Liver (tissue), 9 donors: ENCODE data around the gene MIA3. TPM values are rescaled to one million over a fixed set of nuclear protein-coding genes. Genes with fewer than 3 reads are reported as not detected.
A peak's percentile ranks its signal among the peaks of the same experiment; 100 is the strongest.

Experiments used
- DNase-seq: peaks from one replicate; pipeline ENCODE4 v3.0.0-alpha.2; 2017; ENCODE audit warnings: low spot score
- H3K27ac ChIP-seq, 2 donors: one replicate each; pipeline ENCODE4 v1.7.0; 2013; ENCODE audit warnings: inconsistent platforms in 2 of 2, low read length in 2 of 2, control low read depth in 1 of 2, low read depth in 1 of 2, mild to moderate bottlenecking in 1 of 2
- H3K27me3 ChIP-seq, 4 donors: one replicate each; pipeline versions ENCODE4 v1.6.1 to v1.7.0; 2013; ENCODE audit warnings: low read length in 3 of 4, inconsistent platforms in 1 of 4, mild to moderate bottlenecking in 1 of 4, moderate library complexity in 1 of 4; ENCODE audit not compliant: control insufficient read depth in 4 of 4, insufficient read depth in 4 of 4
- H3K36me3 ChIP-seq, 4 donors: one replicate each; pipeline versions ENCODE4 v1.6.1 to v1.7.0; 2013; ENCODE audit warnings: low read length in 3 of 4, mild to moderate bottlenecking in 3 of 4, low read depth in 1 of 4, moderate library complexity in 1 of 4; ENCODE audit not compliant: control insufficient read depth in 4 of 4, insufficient read depth in 3 of 4
- H3K4me1 ChIP-seq, 4 donors: one replicate each; pipeline versions ENCODE4 v1.6.1 to v1.7.0; 2013; ENCODE audit warnings: low read length in 3 of 4, mild to moderate bottlenecking in 3 of 4, moderate library complexity in 1 of 4; ENCODE audit not compliant: control insufficient read depth in 4 of 4, insufficient read depth in 4 of 4
- H3K4me3 ChIP-seq, 3 donors: one replicate each; pipeline versions ENCODE4 v1.6.1 to v1.7.0; 2013; ENCODE audit warnings: low read length in 3 of 3, control low read depth in 1 of 3, low read depth in 1 of 3, mild to moderate bottlenecking in 1 of 3
- H3K9ac ChIP-seq, 2 donors: one replicate each; pipeline ENCODE4 v1.7.0; 2013; ENCODE audit warnings: low read length in 2 of 2, mild to moderate bottlenecking in 2 of 2, moderate library complexity in 2 of 2, control low read depth in 1 of 2, low read depth in 1 of 2
- H3K9me3 ChIP-seq, 4 donors: one replicate each; pipeline versions ENCODE4 v1.6.1 to v1.7.0; 2013; ENCODE audit warnings: low read length in 3 of 4; ENCODE audit not compliant: control insufficient read depth in 4 of 4
- EGR1 ChIP-seq, 2 donors: IDR thresholded peaks; 2 replicates each; pipeline ENCODE4 v1.6.1; 2016 to 2018; ENCODE audit warnings: antibody characterized with exemption in 2 of 2, low read depth in 2 of 2
- FOXA1 ChIP-seq: IDR thresholded peaks from 2 replicates; pipeline ENCODE4 v1.6.1; 2016; ENCODE audit warnings: antibody characterized with exemption
- FOXA2 ChIP-seq: IDR thresholded peaks from 2 replicates; pipeline ENCODE4 v1.6.1; 2016; ENCODE audit warnings: antibody characterized with exemption
- GABPA ChIP-seq, 2 donors: IDR thresholded peaks in 1 of 2; conservative IDR thresholded peaks in 1 of 2; 2 replicates each; pipeline ENCODE4 v1.6.1; 2016; ENCODE audit warnings: antibody characterized with exemption in 2 of 2, mild to moderate bottlenecking in 1 of 2, moderate library complexity in 1 of 2
- HNF4A ChIP-seq, 2 donors: conservative IDR thresholded peaks; 2 replicates each; pipeline ENCODE4 v1.6.1; 2016; ENCODE audit warnings: antibody characterized with exemption in 2 of 2, mild to moderate bottlenecking in 2 of 2
- HNF4G ChIP-seq: IDR thresholded peaks from 2 replicates; pipeline ENCODE4 v1.6.1; 2016; ENCODE audit warnings: antibody characterized with exemption
- JUND ChIP-seq, 2 donors: IDR thresholded peaks; 2 replicates each; pipeline ENCODE4 v1.6.1; 2016; ENCODE audit warnings: antibody characterized with exemption in 2 of 2
- NR2F2 ChIP-seq: IDR thresholded peaks from 2 replicates; pipeline ENCODE4 v1.6.1; 2016; ENCODE audit warnings: antibody characterized with exemption
- RAD21 ChIP-seq, 2 donors: IDR thresholded peaks; 2 replicates each; pipeline ENCODE4 v1.6.1; 2016; ENCODE audit warnings: antibody characterized with exemption in 2 of 2, mild to moderate bottlenecking in 2 of 2
- RXRA ChIP-seq, 2 donors: IDR thresholded peaks; 2 replicates each; pipeline ENCODE4 v1.6.1; 2017 to 2018; ENCODE audit warnings: antibody characterized with exemption in 2 of 2, mild to moderate bottlenecking in 1 of 2
- SP1 ChIP-seq: IDR thresholded peaks from 2 replicates; pipeline ENCODE4 v1.6.1; 2018; ENCODE audit warnings: antibody characterized with exemption, mild to moderate bottlenecking
- TAF1 ChIP-seq: conservative IDR thresholded peaks from 2 replicates; pipeline ENCODE4 v1.6.1; 2016; ENCODE audit warnings: antibody characterized with exemption, mild to moderate bottlenecking
- YY1 ChIP-seq: IDR thresholded peaks from 2 replicates; pipeline ENCODE4 v1.6.1; 2016; ENCODE audit warnings: antibody characterized with exemption, mild to moderate bottlenecking
- WGBS: extraction: QIAGEN DNeasy Blood & Tissue Kit; methylation state at CpG from one replicate; pipeline ENCODE4 v1.1.7; 2013; 5-methylcytosine and 5-hydroxymethylcytosine counted together
- polyA plus RNA-seq, 2 donors: library from polyadenylated mRNA; stranded (reverse) in 1 of 2; unstranded in 1 of 2; fragments of 200-250 nt in 1 of 2; fragments of >200 nt in 1 of 2; fragmentation: Nextera tagmentation in 1 of 2; extraction: Ambion mirVana in 1 of 2; gene quantifications; one replicate each; pipeline versions ENCODE4 v1.2.1 to v1.2.3, GENCODE V29; 2013 to 2015
- total RNA-seq, 2 donors: library from RNA; depleted of rRNA; stranded (reverse); fragments of >200 nt; gene quantifications; one replicate each; pipeline ENCODE4 v1.2.3, GENCODE V29; 2014
- TF ChIP-seq, protein P1 (sequence below): IDR thresholded peaks from 2 replicates; pipeline ENCODE4 v1.6.1; 2016; ENCODE audit warnings: antibody characterized with exemption
- TF ChIP-seq, protein P2 (sequence below): IDR thresholded peaks from 2 replicates; pipeline ENCODE4 v1.6.1; 2016; ENCODE audit warnings: antibody characterized with exemption, mild to moderate bottlenecking
- TF ChIP-seq, protein P3 (sequence below): IDR thresholded peaks from 2 replicates; pipeline ENCODE4 v1.6.1; 2016; ENCODE audit warnings: antibody characterized with exemption
- TF ChIP-seq, protein P4 (sequence below): fragments of 150-350 bp; IDR thresholded peaks from 2 replicates; pipeline ENCODE4 v1.5.1; 2017; ENCODE audit warnings: improper control_type of control experiment, low read depth, low read length; ENCODE audit not compliant: missing input control
- TF ChIP-seq, protein P5 (sequence below): IDR thresholded peaks from 2 replicates; pipeline ENCODE4 v1.6.1; 2016; ENCODE audit warnings: antibody characterized with exemption
- donor health status: healthy.
- donor health status: healthy.
- donor health status: healthy.
- donor health status: healthy.
- donor health status: healthy.

The MIA3 gene
- total and polyA plus RNA-seq, 4 donors: 20.8 to 69.4 (median 32.1) TPM

DNA sequence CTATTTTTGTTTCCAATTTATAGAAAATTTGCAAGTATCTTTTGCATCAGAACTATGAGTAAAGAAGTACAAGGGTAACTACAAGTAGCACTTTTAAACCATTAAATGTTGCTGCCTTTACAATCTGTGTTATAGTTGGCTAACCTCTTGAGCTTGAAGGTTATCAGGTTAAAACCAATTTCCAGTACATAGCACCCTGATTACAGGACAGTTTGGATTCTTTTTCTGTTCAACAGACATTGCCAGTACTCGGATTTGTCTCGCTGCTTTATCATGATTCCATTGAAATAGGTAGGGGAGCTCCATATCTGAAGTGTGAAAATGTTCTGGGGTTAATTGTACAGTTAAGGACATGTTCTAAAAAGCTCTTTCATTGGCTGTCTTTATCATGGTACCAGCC, 40.0 kb downstream of the MIA3 start:
- H3K9me3 ChIP-seq: no peaks in the 10 kb centered on the region
- no peak overlapping the region for H3K9ac ChIP-seq
- no peak overlapping the region for H3K4me3 ChIP-seq
- peak overlapping the region in 1 of 2 donors; percentile 12 for H3K27ac ChIP-seq
- peaks cover 2 to 14% (median 6%) of the 10 kb centered on the region in 4 donors for H3K4me1 ChIP-seq
- peaks cover 12 to 78% (median 61%) of the 10 kb centered on the region in 4 donors for H3K36me3 ChIP-seq
- 31% methylated on average over 2 of the region's 2 CpGs for WGBS
- DNase-seq: no peak
- TF ChIP-seq, protein P1, sequence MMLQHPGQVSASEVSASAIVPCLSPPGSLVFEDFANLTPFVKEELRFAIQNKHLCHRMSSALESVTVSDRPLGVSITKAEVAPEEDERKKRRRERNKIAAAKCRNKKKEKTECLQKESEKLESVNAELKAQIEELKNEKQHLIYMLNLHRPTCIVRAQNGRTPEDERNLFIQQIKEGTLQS: no peak
- TF ChIP-seq GABPA (IDR thresholded peaks at IDR 0.05 in 1 of 2, conservative IDR thresholded peaks at IDR 0.05 in 1 of 2): no peak
- TF ChIP-seq TAF1: no peak
- TF ChIP-seq YY1: no peak
- no peak for TF ChIP-seq EGR1 (IDR thresholded peaks at IDR 0.05; ENCODE audit: low read depth in 2 of 2)
- TF ChIP-seq FOXA1: no peak
- peak; percentile 59 for TF ChIP-seq NR2F2
- peak; percentile 20 to 21 for TF ChIP-seq HNF4A (conservative IDR thresholded peaks at IDR 0.05)
- TF ChIP-seq RAD21 (IDR thresholded peaks at IDR 0.05): no peak
- peak; percentile 61 to 70 for TF ChIP-seq RXRA (IDR thresholded peaks at IDR 0.05)
- no peak for TF ChIP-seq FOXA2
- TF ChIP-seq SP1: peak; percentile 24
- TF ChIP-seq, protein P2, sequence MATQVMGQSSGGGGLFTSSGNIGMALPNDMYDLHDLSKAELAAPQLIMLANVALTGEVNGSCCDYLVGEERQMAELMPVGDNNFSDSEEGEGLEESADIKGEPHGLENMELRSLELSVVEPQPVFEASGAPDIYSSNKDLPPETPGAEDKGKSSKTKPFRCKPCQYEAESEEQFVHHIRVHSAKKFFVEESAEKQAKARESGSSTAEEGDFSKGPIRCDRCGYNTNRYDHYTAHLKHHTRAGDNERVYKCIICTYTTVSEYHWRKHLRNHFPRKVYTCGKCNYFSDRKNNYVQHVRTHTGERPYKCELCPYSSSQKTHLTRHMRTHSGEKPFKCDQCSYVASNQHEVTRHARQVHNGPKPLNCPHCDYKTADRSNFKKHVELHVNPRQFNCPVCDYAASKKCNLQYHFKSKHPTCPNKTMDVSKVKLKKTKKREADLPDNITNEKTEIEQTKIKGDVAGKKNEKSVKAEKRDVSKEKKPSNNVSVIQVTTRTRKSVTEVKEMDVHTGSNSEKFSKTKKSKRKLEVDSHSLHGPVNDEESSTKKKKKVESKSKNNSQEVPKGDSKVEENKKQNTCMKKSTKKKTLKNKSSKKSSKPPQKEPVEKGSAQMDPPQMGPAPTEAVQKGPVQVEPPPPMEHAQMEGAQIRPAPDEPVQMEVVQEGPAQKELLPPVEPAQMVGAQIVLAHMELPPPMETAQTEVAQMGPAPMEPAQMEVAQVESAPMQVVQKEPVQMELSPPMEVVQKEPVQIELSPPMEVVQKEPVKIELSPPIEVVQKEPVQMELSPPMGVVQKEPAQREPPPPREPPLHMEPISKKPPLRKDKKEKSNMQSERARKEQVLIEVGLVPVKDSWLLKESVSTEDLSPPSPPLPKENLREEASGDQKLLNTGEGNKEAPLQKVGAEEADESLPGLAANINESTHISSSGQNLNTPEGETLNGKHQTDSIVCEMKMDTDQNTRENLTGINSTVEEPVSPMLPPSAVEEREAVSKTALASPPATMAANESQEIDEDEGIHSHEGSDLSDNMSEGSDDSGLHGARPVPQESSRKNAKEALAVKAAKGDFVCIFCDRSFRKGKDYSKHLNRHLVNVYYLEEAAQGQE: no peak
- TF ChIP-seq, protein P3, sequence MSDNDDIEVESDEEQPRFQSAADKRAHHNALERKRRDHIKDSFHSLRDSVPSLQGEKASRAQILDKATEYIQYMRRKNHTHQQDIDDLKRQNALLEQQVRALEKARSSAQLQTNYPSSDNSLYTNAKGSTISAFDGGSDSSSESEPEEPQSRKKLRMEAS: no peak
- TF ChIP-seq, protein P4, sequence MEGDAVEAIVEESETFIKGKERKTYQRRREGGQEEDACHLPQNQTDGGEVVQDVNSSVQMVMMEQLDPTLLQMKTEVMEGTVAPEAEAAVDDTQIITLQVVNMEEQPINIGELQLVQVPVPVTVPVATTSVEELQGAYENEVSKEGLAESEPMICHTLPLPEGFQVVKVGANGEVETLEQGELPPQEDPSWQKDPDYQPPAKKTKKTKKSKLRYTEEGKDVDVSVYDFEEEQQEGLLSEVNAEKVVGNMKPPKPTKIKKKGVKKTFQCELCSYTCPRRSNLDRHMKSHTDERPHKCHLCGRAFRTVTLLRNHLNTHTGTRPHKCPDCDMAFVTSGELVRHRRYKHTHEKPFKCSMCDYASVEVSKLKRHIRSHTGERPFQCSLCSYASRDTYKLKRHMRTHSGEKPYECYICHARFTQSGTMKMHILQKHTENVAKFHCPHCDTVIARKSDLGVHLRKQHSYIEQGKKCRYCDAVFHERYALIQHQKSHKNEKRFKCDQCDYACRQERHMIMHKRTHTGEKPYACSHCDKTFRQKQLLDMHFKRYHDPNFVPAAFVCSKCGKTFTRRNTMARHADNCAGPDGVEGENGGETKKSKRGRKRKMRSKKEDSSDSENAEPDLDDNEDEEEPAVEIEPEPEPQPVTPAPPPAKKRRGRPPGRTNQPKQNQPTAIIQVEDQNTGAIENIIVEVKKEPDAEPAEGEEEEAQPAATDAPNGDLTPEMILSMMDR: no peak
- no peak for TF ChIP-seq HNF4G
- TF ChIP-seq JUND (IDR thresholded peaks at IDR 0.05): no peak
- TF ChIP-seq, protein P5, sequence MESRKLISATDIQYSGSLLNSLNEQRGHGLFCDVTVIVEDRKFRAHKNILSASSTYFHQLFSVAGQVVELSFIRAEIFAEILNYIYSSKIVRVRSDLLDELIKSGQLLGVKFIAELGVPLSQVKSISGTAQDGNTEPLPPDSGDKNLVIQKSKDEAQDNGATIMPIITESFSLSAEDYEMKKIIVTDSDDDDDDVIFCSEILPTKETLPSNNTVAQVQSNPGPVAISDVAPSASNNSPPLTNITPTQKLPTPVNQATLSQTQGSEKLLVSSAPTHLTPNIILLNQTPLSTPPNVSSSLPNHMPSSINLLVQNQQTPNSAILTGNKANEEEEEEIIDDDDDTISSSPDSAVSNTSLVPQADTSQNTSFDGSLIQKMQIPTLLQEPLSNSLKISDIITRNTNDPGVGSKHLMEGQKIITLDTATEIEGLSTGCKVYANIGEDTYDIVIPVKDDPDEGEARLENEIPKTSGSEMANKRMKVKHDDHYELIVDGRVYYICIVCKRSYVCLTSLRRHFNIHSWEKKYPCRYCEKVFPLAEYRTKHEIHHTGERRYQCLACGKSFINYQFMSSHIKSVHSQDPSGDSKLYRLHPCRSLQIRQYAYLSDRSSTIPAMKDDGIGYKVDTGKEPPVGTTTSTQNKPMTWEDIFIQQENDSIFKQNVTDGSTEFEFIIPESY: no peak
- H3K27me3 ChIP-seq: no peaks in the 10 kb centered on the region
